GM12878 (cell line): ENCODE data around the gene PCARE. TPM values are rescaled to one million over a fixed set of nuclear protein-coding genes. Genes with fewer than 3 reads are reported as not detected.

Source experiments
- ATAC-seq: fragments of 200-7000 bp; cut with Tn5 transposase; 3 replicates; pipeline ENCODE4 v1.9.1; 2020; ENCODE audit warnings: mild to moderate bottlenecking, moderate library complexity
- BruUV-seq: library from RNA; stranded (reverse); fragments of 400-500 nt; replicated peaks from 2 replicates; lab custom pipeline; 2021; lab: Mats Ljungman, UMichigan
- CTCF ChIA-PET: fragments of 300-600 bp; sonication (Branson Sonifier 250); formaldehyde crosslinking; extraction: SDS; loops from one replicate; lab custom pipeline; 2021; ENCODE audit warnings: inconsistent platforms; lab: Yijun Ruan, JAX
- POLR2A ChIA-PET: fragments of 350-600 bp; formaldehyde crosslinking; extraction: SDS; loops from one replicate; lab custom pipeline; 2021; ENCODE audit warnings: inconsistent platforms; lab: Charles Lee
- RAD21 ChIA-PET: fragments of 300-600 bp; sonication (Branson Sonifier 250); formaldehyde crosslinking; loops from one replicate; lab custom pipeline; 2023; ENCODE audit warnings: antibody characterized with exemption; ENCODE audit not compliant: unreplicated experiment; lab: Charles Lee
- SMC1A ChIA-PET: fragments of 300-600 bp; sonication (Branson Sonifier 250); formaldehyde crosslinking; loops from one replicate; lab custom pipeline; 2023; ENCODE audit not compliant: unreplicated experiment, uncharacterized antibody; lab: Charles Lee
- DNase-seq: peaks from one replicate; pipeline ENCODE4 v3.0.0-alpha.2; 2011; ENCODE audit warnings: low read depth, low spot score
- FAIRE-seq: peaks from 3 replicates; lab custom pipeline; 2011; peaks lifted over from hg19 to GRCh38; lab: Jason Lieb, UNC
- H2AFZ ChIP-seq: 2 replicates; pipeline ENCODE4 v1.6.0; 2011; ENCODE audit warnings: low read depth, low read length, control low read depth; ENCODE audit not compliant: control insufficient read depth
- H3K27ac ChIP-seq: 2 replicates; pipeline ENCODE4 v1.5.1; 2011; ENCODE audit warnings: control low read depth; ENCODE audit not compliant: control insufficient read depth, insufficient read depth
- H3K27me3 ChIP-seq, 2 experiments: replicated peaks in 1 of 2; 2 replicates each; pipeline versions ENCODE4 v1.6.0 to v1.6.1; 2011; ENCODE audit warnings: low read length in 1 of 2; ENCODE audit not compliant: control insufficient read depth in 2 of 2, insufficient read depth in 2 of 2
- H3K36me3 ChIP-seq, 2 experiments: 2 replicates each; pipeline ENCODE4 v1.5.1; 2011; ENCODE audit warnings: low read length in 1 of 2; ENCODE audit not compliant: control insufficient read depth in 2 of 2, insufficient read depth in 2 of 2
- H3K4me1 ChIP-seq: 2 replicates; pipeline ENCODE4 v1.6.1; 2011; ENCODE audit warnings: mild to moderate bottlenecking, low read length, moderate library complexity, mixed read lengths; ENCODE audit not compliant: control insufficient read depth, insufficient read depth
- H3K4me2 ChIP-seq: 2 replicates; pipeline ENCODE4 v1.6.0; 2011; ENCODE audit warnings: control low read depth; ENCODE audit not compliant: control insufficient read depth, insufficient read depth
- H3K4me3 ChIP-seq: fragments of 200-600 bp; sonication (generic); 2 replicates; pipeline ENCODE4 v1.5.1; 2016
- H3K79me2 ChIP-seq: 2 replicates; pipeline ENCODE4 v1.6.0; 2011; ENCODE audit warnings: low read length; ENCODE audit not compliant: control insufficient read depth, insufficient read depth
- H3K9ac ChIP-seq: 2 replicates; pipeline ENCODE4 v1.8.0; 2011; ENCODE audit warnings: low read length, control low read depth, mixed read lengths; ENCODE audit not compliant: control insufficient read depth, insufficient read depth
- H3K9me3 ChIP-seq: replicated peaks from 3 replicates; pipeline ENCODE4 v1.5.1; 2011; ENCODE audit warnings: mild to moderate bottlenecking, low read length; ENCODE audit not compliant: control insufficient read depth, insufficient read depth
- H4K20me1 ChIP-seq: 2 replicates; pipeline ENCODE4 v1.6.0; 2011; ENCODE audit not compliant: control insufficient read depth, insufficient read depth
- ASH2L ChIP-seq: fragments of 300-600, 200-600 bp; sonication (generic); IDR thresholded peaks from 2 replicates; pipeline ENCODE4 v1.6.1; 2017; ENCODE audit warnings: low read depth, mild to moderate bottlenecking, borderline replicate concordance
- BACH1 ChIP-seq: fragments of 450-650 bp; IDR thresholded peaks from 2 replicates; pipeline ENCODE4 v1.6.1; 2017; ENCODE audit warnings: mild to moderate bottlenecking, borderline replicate concordance
- CHD4 ChIP-seq: fragments of 200-600 bp; sonication (generic); IDR thresholded peaks from 2 replicates; pipeline ENCODE4 v1.6.1; 2016; ENCODE audit warnings: mild to moderate bottlenecking
- GATAD2B ChIP-seq: fragments of 450-650 bp; conservative IDR thresholded peaks from 2 replicates; pipeline ENCODE4 v1.6.1; 2017; ENCODE audit warnings: low read depth, mild to moderate bottlenecking, moderate library complexity
- MTA2 ChIP-seq: fragments of 450-650 bp; IDR thresholded peaks from 2 replicates; pipeline ENCODE4 v1.6.1; 2016; ENCODE audit warnings: low read depth, mild to moderate bottlenecking, moderate library complexity
- NFXL1 ChIP-seq: fragments of 450-650 bp; IDR thresholded peaks from 2 replicates; pipeline ENCODE4 v1.6.1; 2017; ENCODE audit warnings: antibody characterized with exemption, mild to moderate bottlenecking, borderline replicate concordance
- NR2C1 ChIP-seq: fragments of 450-650 bp; IDR thresholded peaks from 2 replicates; pipeline ENCODE4 v1.6.1; 2017; ENCODE audit warnings: antibody characterized with exemption, mild to moderate bottlenecking, moderate library complexity
- NR2F1 ChIP-seq: fragments of 450-650 bp; conservative IDR thresholded peaks from 2 replicates; pipeline ENCODE4 v1.6.1; 2017; ENCODE audit warnings: mild to moderate bottlenecking
- PML ChIP-seq: IDR thresholded peaks from 2 replicates; pipeline ENCODE4 v1.6.1; 2012; ENCODE audit warnings: low read length, inconsistent platforms
- POLR2AphosphoS2 ChIP-seq: IDR thresholded peaks from 2 replicates; pipeline ENCODE4 v1.6.1; 2011; ENCODE audit warnings: low read depth, mild to moderate bottlenecking, low read length, improper control_type of control experiment, moderate library complexity
- SIX5 ChIP-seq: IDR thresholded peaks from 2 replicates; pipeline ENCODE4 v1.6.1; 2011; ENCODE audit warnings: mild to moderate bottlenecking, low read depth, low read length, moderate library complexity; ENCODE audit not compliant: severe bottlenecking
- SPI1 ChIP-seq: IDR thresholded peaks from 2 replicates; pipeline ENCODE4 v1.6.1; 2011; ENCODE audit warnings: low read depth, mild to moderate bottlenecking, low read length, moderate library complexity, borderline replicate concordance; ENCODE audit not compliant: insufficient read depth
- TARDBP ChIP-seq: IDR thresholded peaks from 2 replicates; pipeline ENCODE4 v1.6.1; 2016; ENCODE audit warnings: borderline replicate concordance
- TCF7 ChIP-seq: IDR thresholded peaks from 2 replicates; pipeline ENCODE4 v1.6.1; 2014; ENCODE audit warnings: antibody characterized with exemption, borderline replicate concordance
- WGBS: methylation state at CpG from one replicate; pipeline ENCODE4 v1.1.6; 2016; ENCODE audit warnings: low lambda C conversion rate; ENCODE audit not compliant: insufficient replicate concordance, insufficient coverage; ENCODE audit errors: missing lambda C conversion rate; 5-methylcytosine and 5-hydroxymethylcytosine counted together
- in situ Hi-C: fragments of 300-500 bp; cut with MboI; formaldehyde crosslinking; loops from 9 replicates; pipeline ENCODE4 v1.14.3; 2018; ENCODE audit warnings: mixed read lengths
- intact Hi-C: fragments of 100-400 bp; cut with micrococcal nuclease; formaldehyde crosslinking; loops from one replicate; pipeline ENCODE4 v1.14.2; 2022; ENCODE audit not compliant: unreplicated experiment
- polyA plus RNA-seq, 11 experiments: library from polyadenylated mRNA; depleted of rRNA in 4 of 11; unstranded in 6 of 11; stranded (reverse) in 5 of 11; fragments of >200 nt; fragmentation: Nextera tagmentation in 4 of 11; fragmentation: Illumina TruSeq in 1 of 11; extraction: Ambion mirVana in 4 of 11; extraction: Trizol in 1 of 11; gene quantifications; 1 replicate in 1 of 11; 2 replicates in 10 of 11; pipeline versions ENCODE4 v1.2.1 to v1.2.3, GENCODE V29; 2011 to 2016; ENCODE audit warnings: inconsistent platforms in 2 of 11, missing spikeins in 2 of 11, low read depth in 1 of 11
- total RNA-seq, 4 experiments: library from RNA; depleted of rRNA in 3 of 4; stranded (reverse); fragments of >200 nt in 3 of 4; fragmentation: Illumina TruSeq in 1 of 4; extraction: Trizol in 1 of 4; gene quantifications; 2 replicates each; pipeline versions ENCODE4 v1.2.1 to v1.2.3, GENCODE V29; 2013 to 2021
- TF ChIP-seq, protein P1 (sequence below): IDR thresholded peaks from 2 replicates; pipeline ENCODE4 v1.6.1; 2011; ENCODE audit warnings: mild to moderate bottlenecking, low read depth, low read length, moderate library complexity; ENCODE audit not compliant: insufficient replicate concordance
- TF ChIP-seq, protein P2 (sequence below): IDR thresholded peaks from 2 replicates; pipeline ENCODE4 v1.6.1; 2012; ENCODE audit warnings: low read depth, low read length, improper control_type of control experiment
- TF ChIP-seq, protein P3 (sequence below): IDR thresholded peaks from 2 replicates; pipeline ENCODE4 v1.6.1; 2012; ENCODE audit warnings: low read length, inconsistent platforms

Gene PCARE
- total and polyA plus RNA-seq, 10 of the 15 experiments (the other 5 are each of a cell fraction or from before 2014, with no cell fraction given), result 0.04 to 0.08 (median 0.06) TPM; not detected in 5

DNA sequence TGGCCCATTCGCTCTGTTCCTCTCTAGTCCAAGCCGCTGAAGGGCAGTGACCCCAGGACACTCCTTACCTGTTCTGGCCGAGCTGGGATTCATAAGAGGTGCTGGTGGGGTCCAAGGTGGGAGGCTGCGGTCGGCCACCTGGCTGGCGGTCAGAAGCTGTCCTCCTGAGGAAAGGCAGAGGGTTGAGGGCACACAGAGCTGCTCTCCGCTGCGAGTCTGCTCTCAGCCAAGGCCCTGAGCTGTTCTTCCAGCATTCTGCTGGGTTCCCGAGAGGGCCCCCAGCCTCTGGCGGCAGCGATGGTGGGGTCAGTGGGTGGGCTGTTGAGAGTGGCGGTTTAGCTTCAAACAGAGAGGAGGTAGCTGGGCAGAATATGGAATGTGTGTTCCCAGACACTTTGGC, 3.8 kb downstream of the PCARE start:
- 74% methylated on average over 12 of the region's 12 CpGs for WGBS
- BruUV-seq, result no TSS peak
- Histone ChIP-seq H3K9ac (no peak overlapping the region), H3K36me3 (no peaks in the 10 kb centered on the region), H3K4me2 (no peak overlapping the region), H3K27me3 (no peaks in the 10 kb centered on the region), H4K20me1 (no peaks in the 10 kb centered on the region), H2AFZ (no peak overlapping the region), H3K4me3 (no peak overlapping the region), H3K27ac (no peak overlapping the region), H3K9me3 (no peaks in the 10 kb centered on the region), H3K79me2 (no peaks in the 10 kb centered on the region), H3K4me1 (peaks cover 3% of the 10 kb centered on the region; the same call in 1 of the 2 replicates)
- ChIA-PET RAD21 (no interaction called here), POLR2A (interaction anchor here (0.7 kb wide), 1 partner anchor 46 kb away, joined by 3 read pairs; no protein-coding TSS in a partner anchor), CTCF (no interaction called here), SMC1A (interaction anchor here (0.8 kb wide), 1 partner anchor 47 kb away, joined by 3 read pairs; no protein-coding TSS in a partner anchor)
- intact Hi-C loops (loop anchor here (5.0 kb wide), 1 partner anchor 42 kb away; no protein-coding TSS in a partner anchor), in situ Hi-C loops (no loop called here)
- no peak for DNase-seq
- no peak for FAIRE-seq
- ATAC-seq, result no peak
- TF ChIP-seq ASH2L (no peak), SIX5 (no peak), NFXL1 (no peak), GATAD2B (no peak), CHD4 (no peak), SPI1 (no peak), POLR2AphosphoS2 (no peak), MTA2 (no peak), NR2C1 (no peak), NR2F1 (no peak), TARDBP (no peak), BACH1 (no peak), PML (no peak), TCF7 (no peak)
- TF ChIP-seq, protein P1, sequence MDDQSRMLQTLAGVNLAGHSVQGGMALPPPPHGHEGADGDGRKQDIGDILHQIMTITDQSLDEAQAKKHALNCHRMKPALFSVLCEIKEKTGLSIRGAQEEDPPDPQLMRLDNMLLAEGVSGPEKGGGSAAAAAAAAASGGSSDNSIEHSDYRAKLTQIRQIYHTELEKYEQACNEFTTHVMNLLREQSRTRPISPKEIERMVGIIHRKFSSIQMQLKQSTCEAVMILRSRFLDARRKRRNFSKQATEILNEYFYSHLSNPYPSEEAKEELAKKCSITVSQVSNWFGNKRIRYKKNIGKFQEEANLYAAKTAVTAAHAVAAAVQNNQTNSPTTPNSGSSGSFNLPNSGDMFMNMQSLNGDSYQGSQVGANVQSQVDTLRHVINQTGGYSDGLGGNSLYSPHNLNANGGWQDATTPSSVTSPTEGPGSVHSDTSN, result no peak
- TF ChIP-seq, protein P2, sequence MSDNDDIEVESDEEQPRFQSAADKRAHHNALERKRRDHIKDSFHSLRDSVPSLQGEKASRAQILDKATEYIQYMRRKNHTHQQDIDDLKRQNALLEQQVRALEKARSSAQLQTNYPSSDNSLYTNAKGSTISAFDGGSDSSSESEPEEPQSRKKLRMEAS, result no peak
- TF ChIP-seq, protein P3, sequence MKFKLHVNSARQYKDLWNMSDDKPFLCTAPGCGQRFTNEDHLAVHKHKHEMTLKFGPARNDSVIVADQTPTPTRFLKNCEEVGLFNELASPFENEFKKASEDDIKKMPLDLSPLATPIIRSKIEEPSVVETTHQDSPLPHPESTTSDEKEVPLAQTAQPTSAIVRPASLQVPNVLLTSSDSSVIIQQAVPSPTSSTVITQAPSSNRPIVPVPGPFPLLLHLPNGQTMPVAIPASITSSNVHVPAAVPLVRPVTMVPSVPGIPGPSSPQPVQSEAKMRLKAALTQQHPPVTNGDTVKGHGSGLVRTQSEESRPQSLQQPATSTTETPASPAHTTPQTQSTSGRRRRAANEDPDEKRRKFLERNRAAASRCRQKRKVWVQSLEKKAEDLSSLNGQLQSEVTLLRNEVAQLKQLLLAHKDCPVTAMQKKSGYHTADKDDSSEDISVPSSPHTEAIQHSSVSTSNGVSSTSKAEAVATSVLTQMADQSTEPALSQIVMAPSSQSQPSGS, result no peak
